NT2/D1 (cell line): ENCODE measurements around the gene OR52E1.

Source experiments
- DNase-seq: peaks from one replicate; pipeline ENCODE4 v3.0.0-alpha.2; 2011; ENCODE audit warnings: low read depth, low spot score
- H3K27me3 ChIP-seq: 2 replicates; pipeline ENCODE4 v1.6.0; 2011; ENCODE audit warnings: mild to moderate bottlenecking; ENCODE audit not compliant: insufficient read length, insufficient read depth
- H3K36me3 ChIP-seq: 2 replicates; pipeline ENCODE4 v1.6.1; 2011; ENCODE audit warnings: mild to moderate bottlenecking, low read length, mixed read lengths; ENCODE audit not compliant: insufficient read depth, insufficient read length
- H3K4me1 ChIP-seq: 2 replicates; pipeline ENCODE4 v1.5.1; 2011; ENCODE audit not compliant: insufficient read depth, insufficient read length
- H3K4me3 ChIP-seq: 2 replicates; pipeline ENCODE4 v1.5.1; 2011; ENCODE audit warnings: low read depth; ENCODE audit not compliant: insufficient read length
- H3K9ac ChIP-seq: 2 replicates; pipeline ENCODE4 v1.6.0; 2011; ENCODE audit warnings: low read depth; ENCODE audit not compliant: insufficient read length
- H3K9me3 ChIP-seq: 2 replicates; pipeline ENCODE4 v1.5.1; 2011; ENCODE audit warnings: mild to moderate bottlenecking, low read length; ENCODE audit not compliant: insufficient read depth
- SUZ12 ChIP-seq: IDR thresholded peaks from 2 replicates; pipeline ENCODE4 v1.6.1; 2011; ENCODE audit not compliant: insufficient read length, insufficient read depth; ENCODE audit errors: extremely low read depth
- YY1 ChIP-seq: IDR thresholded peaks from 2 replicates; pipeline ENCODE4 v1.6.1; 2011; ENCODE audit not compliant: insufficient read length, insufficient read depth
- ZNF274 ChIP-seq: IDR thresholded peaks from 2 replicates; pipeline ENCODE4 v1.6.1; 2011; ENCODE audit warnings: mild to moderate bottlenecking, low read depth, low read length

The OR52E1 gene

GRCh38 chr11:5115339-5115738, 46.0 kb downstream of the OR52E1 start:
- no peaks in the 10 kb centered on the region for H3K36me3 ChIP-seq
- no peak for TF ChIP-seq SUZ12
- no peak for TF ChIP-seq ZNF274
- no peak for TF ChIP-seq YY1

GRCh38 chr11:5117588-5117987, 48.2 kb downstream of the OR52E1 start:
- Histone ChIP-seq H3K27me3 (no peaks in the 10 kb centered on the region), H3K4me3 (no peak overlapping the region), H3K9me3 (no peaks in the 10 kb centered on the region), H3K4me1 (no peaks in the 10 kb centered on the region), H3K36me3 (no peaks in the 10 kb centered on the region), H3K9ac (no peak overlapping the region)
- TF ChIP-seq YY1 (no peak), ZNF274 (no peak), SUZ12 (no peak)
- DNase-seq, result no peak

More at GRCh38 chr11:5115339-5115738, 46.0 kb downstream of the OR52E1 start:
- Histone ChIP-seq H3K27me3 (no peaks in the 10 kb centered on the region), H3K4me1 (no peaks in the 10 kb centered on the region), H3K9me3 (no peaks in the 10 kb centered on the region), H3K4me3 (no peak overlapping the region), H3K9ac (no peak overlapping the region)
- DNase-seq, result no peak

- no peak for DNase-seq
- H3K4me1 ChIP-seq, result no peaks in the 10 kb centered on the region
- H3K4me3 ChIP-seq, result no peak overlapping the region
- H3K9ac ChIP-seq, result no peak overlapping the region
- H3K36me3 ChIP-seq, result no peaks in the 10 kb centered on the region
- no peaks in the 10 kb centered on the region for H3K27me3 ChIP-seq
- no peaks in the 10 kb centered on the region for H3K9me3 ChIP-seq
- TF ChIP-seq SUZ12, result no peak
- TF ChIP-seq ZNF274, result no peak
- TF ChIP-seq YY1, result no peak
Observed at GRCh38 chr11:5118893-5119292, 49.5 kb downstream of the OR52E1 start.
